Osteoblast (primary cell): ENCODE measurements around the gene SLC25A21. TPM values are rescaled to one million over a fixed set of nuclear protein-coding genes. Genes with fewer than 3 reads are reported as not detected.

Source experiments
- DNase-seq: peaks from one replicate; pipeline ENCODE4 v3.0.0; 2011; ENCODE audit warnings: low spot score, mixed read lengths; ENCODE audit not compliant: insufficient read length; ENCODE audit errors: missing footprints
- H2AFZ ChIP-seq: 2 replicates; pipeline ENCODE4 v1.6.0; 2011; ENCODE audit warnings: mild to moderate bottlenecking, low read length
- H3K27ac ChIP-seq: 2 replicates; pipeline ENCODE4 v1.5.1; 2011; ENCODE audit warnings: mild to moderate bottlenecking, low read depth, low read length, moderate library complexity
- H3K27me3 ChIP-seq: 2 replicates; pipeline ENCODE4 v1.6.0; 2012; ENCODE audit warnings: mild to moderate bottlenecking, control low read depth, inconsistent platforms, low read length, moderate library complexity; ENCODE audit not compliant: insufficient read depth
- H3K36me3 ChIP-seq: 2 replicates; pipeline ENCODE4 v1.5.1; 2011; ENCODE audit warnings: mild to moderate bottlenecking, low read length, control low read depth, moderate library complexity; ENCODE audit not compliant: insufficient read depth
- H3K4me1 ChIP-seq: 2 replicates; pipeline ENCODE4 v1.5.1; 2011; ENCODE audit warnings: mild to moderate bottlenecking, low read length, control low read depth, moderate library complexity; ENCODE audit not compliant: insufficient read depth
- H3K4me2 ChIP-seq: 2 replicates; pipeline ENCODE4 v1.6.0; 2011; ENCODE audit warnings: mild to moderate bottlenecking, low read length; ENCODE audit not compliant: insufficient read depth
- H3K4me3 ChIP-seq: fragments of 200-600 bp; sonication (generic); 3 replicates; pipeline ENCODE4 v1.5.1; 2012; ENCODE audit warnings: mild to moderate bottlenecking, low read length, inconsistent platforms; ENCODE audit not compliant: insufficient read depth
- H3K79me2 ChIP-seq: 2 replicates; pipeline ENCODE4 v1.6.0; 2012; ENCODE audit warnings: mild to moderate bottlenecking, low read length, control low read depth, inconsistent platforms; ENCODE audit not compliant: insufficient read depth
- H3K9me3 ChIP-seq: 2 replicates; pipeline ENCODE4 v1.5.1; 2011; ENCODE audit warnings: low read depth, low read length, control low read depth
- H4K20me1 ChIP-seq: 2 replicates; pipeline ENCODE4 v1.6.0; 2012; ENCODE audit warnings: mild to moderate bottlenecking, low read length, control low read depth; ENCODE audit not compliant: insufficient read depth
- CTCF ChIP-seq: IDR thresholded peaks from 2 replicates; pipeline ENCODE4 v1.5.1; 2011; ENCODE audit warnings: mild to moderate bottlenecking, low read depth, low read length, moderate library complexity; ENCODE audit errors: extremely low read depth
- total RNA-seq: library from RNA; depleted of rRNA; stranded (reverse); fragments of >200 nt; gene quantifications from 2 replicates; pipeline ENCODE4 v1.2.3, GENCODE V29; 2012

SLC25A21 gene
- total RNA-seq, 1 donor, result 0.72 TPM

- Histone ChIP-seq H3K4me2 (no peak overlapping the region), H3K27ac (no peak overlapping the region), H3K79me2 (no peaks in the 10 kb centered on the region), H3K36me3 (no peaks in the 10 kb centered on the region), H3K4me3 (no peak overlapping the region), H4K20me1 (no peaks in the 10 kb centered on the region), H3K9me3 (no peaks in the 10 kb centered on the region), H3K27me3 (no peaks in the 10 kb centered on the region), H2AFZ (no peak overlapping the region), H3K4me1 (peaks cover 4% of the 10 kb centered on the region)
- no peak for TF ChIP-seq CTCF
- DNase-seq, result no peak
Measured at GRCh38 chr14:36938678-36939077, 233.7 kb downstream of the SLC25A21 start.

GRCh38 chr14:36935976-36936678 is 236.3 kb downstream of the SLC25A21 start:
- H3K79me2 ChIP-seq, result no peaks in the 10 kb centered on the region
- H2AFZ ChIP-seq, result no peak overlapping the region
- no peaks in the 10 kb centered on the region for H4K20me1 ChIP-seq
- no peak overlapping the region for H3K4me3 ChIP-seq
- H3K27ac ChIP-seq, result no peak overlapping the region
- H3K4me1 ChIP-seq, result no peaks in the 10 kb centered on the region
- H3K9me3 ChIP-seq, result no peaks in the 10 kb centered on the region
- no peak overlapping the region for H3K4me2 ChIP-seq
- H3K36me3 ChIP-seq, result no peaks in the 10 kb centered on the region
- H3K27me3 ChIP-seq, result no peaks in the 10 kb centered on the region
- TF ChIP-seq CTCF, result no peak
- DNase-seq, result no peak

- no peaks in the 10 kb centered on the region for H4K20me1 ChIP-seq
- H3K4me3 ChIP-seq, result no peak overlapping the region
- H3K27me3 ChIP-seq, result no peaks in the 10 kb centered on the region
- H3K4me2 ChIP-seq, result no peak overlapping the region
- H3K4me1 ChIP-seq, result no peaks in the 10 kb centered on the region
- no peak for TF ChIP-seq CTCF
- no peak overlapping the region for H3K27ac ChIP-seq
- H3K9me3 ChIP-seq, result no peaks in the 10 kb centered on the region
- H2AFZ ChIP-seq, result no peak overlapping the region
- no peaks in the 10 kb centered on the region for H3K36me3 ChIP-seq
- no peaks in the 10 kb centered on the region for H3K79me2 ChIP-seq
- no peak for DNase-seq
Measured at GRCh38 chr14:36934304-36934703, 238.1 kb downstream of the SLC25A21 start.

GRCh38 chr14:36931791-36932190 is 240.6 kb downstream of the SLC25A21 start:
- no peak overlapping the region for H2AFZ ChIP-seq
- TF ChIP-seq CTCF, result no peak
- no peak for DNase-seq

More at GRCh38 chr14:36931791-36932190, 240.6 kb downstream of the SLC25A21 start:
- no peak overlapping the region for H3K27ac ChIP-seq
- H3K9me3 ChIP-seq, result no peaks in the 10 kb centered on the region
- H3K27me3 ChIP-seq, result no peaks in the 10 kb centered on the region
- H3K4me1 ChIP-seq, result no peaks in the 10 kb centered on the region
- H3K36me3 ChIP-seq, result no peaks in the 10 kb centered on the region
- H3K4me2 ChIP-seq, result no peak overlapping the region
- no peaks in the 10 kb centered on the region for H4K20me1 ChIP-seq
- H3K4me3 ChIP-seq, result no peak overlapping the region
- H3K79me2 ChIP-seq, result no peaks in the 10 kb centered on the region
